HFF-Myc (cell line): ENCODE results near the gene CFAP126.
"Not testable (repeated sequence)": the region's sequence is repeated elsewhere in the genome, so short reads cannot be mapped to it uniquely, and the experiment has no call there.

ENCODE experiments used
- DNase-seq: peaks from one replicate; pipeline ENCODE4 v3.0.0-alpha.2; 2011; ENCODE audit warnings: low read depth; ENCODE audit errors: extremely low read depth
- H3K4me3 ChIP-seq: replicated peaks from 2 replicates; pipeline ENCODE4 v1.5.1; 2011; ENCODE audit warnings: low read depth, mild to moderate bottlenecking, control low read depth, low read length
- TF ChIP-seq, protein P1 (sequence below): IDR thresholded peaks from 2 replicates; pipeline ENCODE4 v1.5.1; 2012; ENCODE audit warnings: mild to moderate bottlenecking, low read depth, low read length, control low read depth; ENCODE audit errors: missing control alignments

The CFAP126 gene

DNA sequence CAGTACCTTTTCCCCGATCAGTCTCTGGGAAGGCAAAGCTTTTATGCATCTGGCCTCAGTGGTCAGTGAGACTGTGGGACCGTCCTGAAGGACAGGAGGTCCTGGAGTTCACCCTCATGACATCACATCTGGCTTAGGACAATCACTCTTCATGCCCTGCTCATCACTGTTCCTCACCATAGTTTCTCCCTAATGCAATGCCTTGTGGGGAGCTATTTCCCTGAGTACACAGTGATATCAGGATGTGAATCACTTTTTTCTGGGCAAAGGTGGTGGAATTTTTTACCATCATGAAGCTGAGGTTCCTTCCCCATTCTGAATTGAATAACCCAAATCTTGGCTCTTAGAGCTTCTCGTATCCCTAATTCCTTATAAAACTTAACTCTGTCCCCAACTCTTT is 34.8 kb upstream of the CFAP126 start:
- DNase-seq, result no peak
- H3K4me3 ChIP-seq, result no peak overlapping the region
- TF ChIP-seq, protein P1, sequence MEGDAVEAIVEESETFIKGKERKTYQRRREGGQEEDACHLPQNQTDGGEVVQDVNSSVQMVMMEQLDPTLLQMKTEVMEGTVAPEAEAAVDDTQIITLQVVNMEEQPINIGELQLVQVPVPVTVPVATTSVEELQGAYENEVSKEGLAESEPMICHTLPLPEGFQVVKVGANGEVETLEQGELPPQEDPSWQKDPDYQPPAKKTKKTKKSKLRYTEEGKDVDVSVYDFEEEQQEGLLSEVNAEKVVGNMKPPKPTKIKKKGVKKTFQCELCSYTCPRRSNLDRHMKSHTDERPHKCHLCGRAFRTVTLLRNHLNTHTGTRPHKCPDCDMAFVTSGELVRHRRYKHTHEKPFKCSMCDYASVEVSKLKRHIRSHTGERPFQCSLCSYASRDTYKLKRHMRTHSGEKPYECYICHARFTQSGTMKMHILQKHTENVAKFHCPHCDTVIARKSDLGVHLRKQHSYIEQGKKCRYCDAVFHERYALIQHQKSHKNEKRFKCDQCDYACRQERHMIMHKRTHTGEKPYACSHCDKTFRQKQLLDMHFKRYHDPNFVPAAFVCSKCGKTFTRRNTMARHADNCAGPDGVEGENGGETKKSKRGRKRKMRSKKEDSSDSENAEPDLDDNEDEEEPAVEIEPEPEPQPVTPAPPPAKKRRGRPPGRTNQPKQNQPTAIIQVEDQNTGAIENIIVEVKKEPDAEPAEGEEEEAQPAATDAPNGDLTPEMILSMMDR, result no peak

DNA sequence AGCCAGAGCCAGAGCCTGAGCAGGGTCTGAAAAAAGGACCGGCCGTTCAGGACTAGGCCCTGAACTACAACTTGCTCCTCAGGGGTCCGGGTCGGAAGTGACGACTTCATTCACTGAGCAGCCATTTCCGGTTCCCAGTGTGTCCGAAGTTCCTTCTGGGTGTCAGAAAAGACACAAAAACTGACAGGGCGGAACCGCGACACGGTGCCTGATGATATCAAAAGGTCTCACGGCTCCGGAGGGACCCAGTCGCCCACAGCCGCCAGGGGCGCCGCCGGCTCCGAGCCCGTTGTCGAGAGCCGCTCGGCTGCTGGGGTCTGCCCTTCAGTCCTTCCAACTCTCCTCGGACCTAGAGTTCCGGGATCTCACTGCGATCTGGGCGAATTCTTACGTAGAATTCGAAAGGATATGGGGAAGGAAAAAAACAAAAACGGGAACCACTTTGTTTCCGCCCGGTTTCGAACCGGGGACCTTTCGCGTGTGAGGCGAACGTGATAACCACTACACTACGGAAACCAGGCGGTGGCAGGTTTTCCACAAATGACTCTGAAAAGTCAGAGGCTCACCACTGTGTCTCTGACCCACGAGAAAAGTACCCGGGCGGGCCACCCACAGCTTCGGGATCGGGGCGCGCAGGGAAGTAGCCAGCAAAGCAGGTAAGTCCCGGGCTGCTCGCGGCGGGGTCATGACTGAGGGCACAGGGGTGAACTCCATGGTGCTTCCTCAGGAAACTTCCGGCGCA is 31.8 kb upstream of the CFAP126 start:
- DNase-seq, result peak; percentile 86
- TF ChIP-seq, protein P1, result peak; percentile 45
- peak overlapping the region; percentile 73 for H3K4me3 ChIP-seq

DNA sequence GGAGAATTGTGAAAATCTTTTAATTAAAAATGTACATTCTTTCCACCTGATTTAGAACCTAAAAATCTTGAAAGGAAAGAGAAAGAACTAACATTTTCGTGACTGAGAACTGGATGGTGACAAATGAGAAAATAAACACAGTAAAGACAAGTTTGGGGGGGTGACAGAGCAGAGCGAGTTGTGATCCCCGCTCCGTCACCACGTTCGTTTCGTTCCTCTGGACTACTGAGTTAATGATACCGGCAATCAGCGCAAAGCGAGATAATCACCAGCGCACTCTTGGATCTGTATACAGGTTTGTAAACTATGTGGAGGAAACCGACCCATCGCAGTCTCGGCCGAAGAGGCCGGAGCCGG is 31.2 kb upstream of the CFAP126 start:
- TF ChIP-seq, protein P1, result no peak

DNA sequence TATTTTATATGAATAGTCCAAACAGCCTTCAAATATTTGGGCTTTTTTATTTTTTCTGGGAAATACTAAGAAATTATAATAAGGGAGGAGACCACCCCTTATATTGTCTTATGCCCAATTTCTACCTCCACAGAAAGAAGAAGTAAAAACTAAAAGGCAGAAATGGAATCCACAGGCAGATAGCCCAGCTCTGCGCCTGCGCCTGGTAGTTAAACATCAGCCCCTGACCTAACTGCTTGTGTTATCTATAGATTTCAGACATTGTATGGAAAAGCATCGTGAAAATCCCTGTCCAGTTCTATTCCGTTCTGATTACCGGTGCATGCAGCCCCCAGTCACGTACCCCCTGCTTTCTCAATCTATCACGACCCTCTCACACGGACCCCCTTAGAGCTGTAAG is 29.4 kb upstream of the CFAP126 start:
- not testable (repeated sequence) for H3K4me3 ChIP-seq, DNase-seq

More for the DNA sequence above, 31.2 kb upstream of the CFAP126 start:
- no peak for DNase-seq
- H3K4me3 ChIP-seq, result peak overlapping the region; percentile 73

DNA sequence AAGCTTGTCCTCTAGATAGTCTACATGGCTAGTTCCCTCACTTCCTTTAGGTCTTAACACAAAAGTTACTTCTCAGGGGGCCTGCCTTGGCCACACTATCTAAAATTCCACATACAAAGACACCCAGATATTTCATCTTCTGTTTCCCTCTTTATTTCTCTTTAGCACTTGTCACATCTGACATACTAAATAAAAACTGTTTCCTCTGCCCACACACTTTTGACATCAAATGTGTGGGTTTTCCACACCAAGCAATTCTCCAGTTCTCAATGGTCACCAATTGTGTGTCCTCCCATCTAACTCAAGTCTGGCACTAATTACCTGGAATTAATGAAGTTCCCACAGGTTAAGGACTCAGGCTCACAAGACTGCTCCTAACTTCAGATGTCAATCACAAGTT is 25.5 kb upstream of the CFAP126 start:
- TF ChIP-seq, protein P1, result no peak
- H3K4me3 ChIP-seq, result no peak overlapping the region
- DNase-seq, result no peak

DNA sequence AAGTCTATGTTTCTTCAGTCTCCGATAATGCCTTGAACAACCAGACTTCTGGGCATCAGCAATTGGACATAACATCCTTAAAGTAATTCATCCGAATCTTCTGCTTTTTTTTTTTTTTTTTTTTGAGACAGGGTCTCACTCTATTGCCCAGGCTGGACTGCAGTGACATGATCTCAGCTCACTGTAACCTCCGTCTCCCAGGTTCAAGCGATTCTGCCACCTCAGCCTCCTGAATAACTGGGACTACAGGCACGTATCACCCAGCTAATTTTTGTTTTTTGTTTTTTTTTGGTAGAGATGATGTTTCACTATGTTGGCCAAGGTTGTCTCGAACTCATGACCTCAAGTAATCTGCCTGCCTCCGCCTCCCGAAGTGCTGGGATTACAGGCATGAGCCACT is 23.9 kb upstream of the CFAP126 start:
- TF ChIP-seq, protein P1, result no peak
- no peak overlapping the region for H3K4me3 ChIP-seq
- DNase-seq, result no peak

DNA sequence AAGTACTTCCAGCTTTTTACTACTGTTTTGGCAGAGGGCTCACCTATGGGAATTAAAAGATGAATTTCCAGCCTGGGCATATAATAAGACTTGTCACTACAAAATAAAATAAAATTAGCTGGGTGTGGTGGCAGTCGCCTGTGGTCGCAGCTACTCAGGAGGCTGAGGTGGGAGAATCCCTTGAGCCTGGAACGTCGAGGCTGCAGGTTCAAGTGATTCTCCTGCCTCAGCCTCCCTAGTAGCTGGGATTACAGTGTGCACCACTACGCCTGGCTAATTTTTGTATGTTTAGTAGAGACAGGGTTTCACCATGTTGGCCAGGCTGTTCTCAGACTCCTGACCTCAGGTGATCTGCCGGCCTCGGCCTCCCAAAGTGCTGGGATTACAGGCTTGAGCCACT is 23.5 kb upstream of the CFAP126 start:
- not testable (repeated sequence) for DNase-seq, H3K4me3 ChIP-seq

DNA sequence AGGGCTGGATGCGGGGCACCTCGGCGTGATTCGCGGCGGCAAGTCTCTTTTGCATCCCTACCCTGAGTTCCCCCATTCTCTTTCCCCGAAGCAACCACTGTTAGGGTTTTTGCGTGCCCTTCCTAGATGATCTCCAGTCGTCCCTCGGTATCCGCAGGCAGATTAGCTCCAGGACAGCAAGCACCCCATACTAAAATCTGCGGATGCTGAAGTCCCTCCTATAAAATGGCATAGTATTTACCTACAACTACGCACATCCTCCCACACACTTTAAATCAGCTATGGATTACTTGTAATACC is 22.8 kb upstream of the CFAP126 start:
- DNase-seq, result no peak
- TF ChIP-seq, protein P1, result no peak
- peak overlapping the region; percentile 70 for H3K4me3 ChIP-seq
